ENCODE results near the gene DDN. TPM values are rescaled to one million over a fixed set of nuclear protein-coding genes. Genes with fewer than 3 reads are reported as not detected.
A peak's percentile ranks its signal among the peaks of the same experiment; 100 is the strongest.

DDN gene
- total and polyA plus RNA-seq, 9 of the 15 experiments (the other 6 are each of a cell fraction or from before 2014, with no cell fraction given), result 0.03 to 3.6 (median 1.6) TPM

DNA sequence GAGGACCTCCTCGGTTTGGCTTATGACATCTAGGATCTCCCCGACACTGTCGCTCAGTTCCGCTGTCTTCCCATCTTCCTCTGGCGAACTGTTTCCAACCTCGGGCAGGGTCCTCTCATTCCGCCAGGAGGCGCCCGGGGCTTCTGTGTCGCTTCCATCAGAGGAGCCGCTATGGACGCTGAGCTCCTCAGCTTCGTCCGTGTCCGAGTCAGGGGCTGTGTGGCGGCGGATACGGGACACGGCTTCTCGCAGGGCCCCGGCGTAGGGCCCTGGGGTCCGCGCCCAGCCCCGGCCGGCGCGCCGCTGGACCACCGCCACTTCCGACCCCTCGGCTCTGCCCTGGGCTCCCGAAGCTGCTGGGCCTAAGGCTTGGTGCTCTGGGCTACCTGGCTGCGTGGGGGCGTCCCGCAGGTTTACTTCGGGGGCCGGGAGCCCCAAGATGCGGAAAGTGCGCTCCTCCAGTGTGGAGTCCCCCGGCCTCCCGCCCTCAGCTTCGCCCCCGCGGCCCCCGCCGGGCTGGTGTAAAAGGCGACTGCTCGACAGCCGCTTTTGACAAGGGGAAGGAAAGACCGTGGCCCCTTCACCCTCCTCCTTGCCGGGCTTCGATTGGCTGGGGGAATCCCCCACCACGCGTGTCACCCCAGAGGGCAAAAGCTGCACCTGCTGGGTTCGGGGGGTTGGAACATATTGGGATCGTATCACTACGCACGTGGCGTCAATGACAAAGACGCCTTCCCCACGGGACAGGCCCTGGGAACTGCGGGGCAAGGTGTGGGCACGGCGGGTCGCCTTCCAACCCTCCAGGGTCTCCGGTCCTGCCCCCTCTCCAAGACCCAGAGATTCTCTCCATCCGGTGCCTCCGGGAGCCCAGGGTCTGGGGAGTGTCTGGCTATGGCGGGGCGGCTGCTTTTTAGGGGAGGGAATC lies 2.1 kb downstream of the DDN start (continued):
- TF ChIP-seq, protein P1, sequence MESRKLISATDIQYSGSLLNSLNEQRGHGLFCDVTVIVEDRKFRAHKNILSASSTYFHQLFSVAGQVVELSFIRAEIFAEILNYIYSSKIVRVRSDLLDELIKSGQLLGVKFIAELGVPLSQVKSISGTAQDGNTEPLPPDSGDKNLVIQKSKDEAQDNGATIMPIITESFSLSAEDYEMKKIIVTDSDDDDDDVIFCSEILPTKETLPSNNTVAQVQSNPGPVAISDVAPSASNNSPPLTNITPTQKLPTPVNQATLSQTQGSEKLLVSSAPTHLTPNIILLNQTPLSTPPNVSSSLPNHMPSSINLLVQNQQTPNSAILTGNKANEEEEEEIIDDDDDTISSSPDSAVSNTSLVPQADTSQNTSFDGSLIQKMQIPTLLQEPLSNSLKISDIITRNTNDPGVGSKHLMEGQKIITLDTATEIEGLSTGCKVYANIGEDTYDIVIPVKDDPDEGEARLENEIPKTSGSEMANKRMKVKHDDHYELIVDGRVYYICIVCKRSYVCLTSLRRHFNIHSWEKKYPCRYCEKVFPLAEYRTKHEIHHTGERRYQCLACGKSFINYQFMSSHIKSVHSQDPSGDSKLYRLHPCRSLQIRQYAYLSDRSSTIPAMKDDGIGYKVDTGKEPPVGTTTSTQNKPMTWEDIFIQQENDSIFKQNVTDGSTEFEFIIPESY (CRISPR knock-in tag; IDR thresholded peaks at IDR 0.05), result peak; percentile 87
- no peak for TF ChIP-seq ZNF780A (CRISPR knock-in tag; IDR thresholded peaks at IDR 0.05)
- TF ChIP-seq POLR2A (conservative IDR thresholded peaks at IDR 0.05), result no peak
- 0 out of 2 replicates have a peak, but pooled peaks have one; percentile 41 for TF ChIP-seq MYNN (IDR thresholded peaks at IDR 0.05)
- no peak for TF ChIP-seq MYNN (CRISPR knock-in tag; IDR thresholded peaks at IDR 0.05)
- peak; percentile 69 for TF ChIP-seq RBFOX2 (IDR thresholded peaks at IDR 0.05; ENCODE audit: low read depth, low read length)
- TF ChIP-seq MYC (IDR thresholded peaks at IDR 0.05; ENCODE audit: low read depth, low read length), result 0 out of 2 replicates have a peak, but pooled peaks have one; percentile 14
- TF ChIP-seq MYC (CRISPR knock-in tag; IDR thresholded peaks at IDR 0.05; ENCODE audit: borderline replicate concordance, low read depth), result no peak
- TF ChIP-seq PHF8 (IDR thresholded peaks at IDR 0.05; ENCODE audit: borderline replicate concordance, low read length), result peak; percentile 36; the same call in 1 of the 2 replicates
- TF ChIP-seq KLF16 (IDR thresholded peaks at IDR 0.05), result 0 out of 2 replicates have a peak, but pooled peaks have one; percentile 41
- TF ChIP-seq DNMT1 (IDR thresholded peaks at IDR 0.05), result no peak
- TF ChIP-seq CREBBP (IDR thresholded peaks at IDR 0.05; ENCODE audit: low read depth, low read length), result no peak
- TF ChIP-seq PHF20 (IDR thresholded peaks at IDR 0.05; ENCODE audit: partially characterized antibody), result peak; percentile 35
- TF ChIP-seq ETV5 (CRISPR knock-in tag; IDR thresholded peaks at IDR 0.05; ENCODE audit: low read depth), result no peak
- TF ChIP-seq EWSR1 (IDR thresholded peaks at IDR 0.05; ENCODE audit: borderline replicate concordance, low read depth, partially characterized antibody), result no peak
- TF ChIP-seq ZFX (CRISPR knock-in tag; IDR thresholded peaks at IDR 0.05), result peak; percentile 88
- peak; percentile 37; the same call in 1 of the 2 replicates for TF ChIP-seq STAG1 (CRISPR knock-in tag; IDR thresholded peaks at IDR 0.05; ENCODE audit: borderline replicate concordance)
- TF ChIP-seq CTCF (IDR thresholded peaks at IDR 0.05 in 2 of 3, conservative IDR thresholded peaks at IDR 0.05 in 1 of 3; ENCODE audit: insufficient read depth in 2 of 3, low read depth in 1 of 3, low read length in 3 of 3), result peak; percentile 89 to 94 (median 94)
- TF ChIP-seq ZNF518B (CRISPR knock-in tag; IDR thresholded peaks at IDR 0.05), result no peak
- TF ChIP-seq CREM (IDR thresholded peaks at IDR 0.05; ENCODE audit: low read depth), result peak; percentile 42; the same call in 1 of the 2 replicates
- TF ChIP-seq ZKSCAN1 (IDR thresholded peaks at IDR 0.05; ENCODE audit: low read depth, low read length), result peak; percentile 20; the same call in 1 of the 2 replicates

Data from K562 (cell line).